PFSK-1 (cell line): ENCODE measurements around the gene SLC4A2.

Experiments used
- POLR2AphosphoS5 ChIP-seq: IDR thresholded peaks from 2 replicates; pipeline ENCODE4 v1.6.1; 2012; ENCODE audit warnings: low read depth, mild to moderate bottlenecking, control low read depth, low read length, moderate library complexity
- REST ChIP-seq, 2 experiments: IDR thresholded peaks; 2 replicates each; pipeline versions ENCODE4 v1.6.1 to v1.8.0; 2011 to 2012; ENCODE audit warnings: low read depth in 2 of 2, low read length in 2 of 2, control low read depth in 1 of 2, inconsistent platforms in 1 of 2, mild to moderate bottlenecking in 1 of 2, moderate library complexity in 1 of 2; ENCODE audit not compliant: insufficient read depth in 1 of 2
- TAF1 ChIP-seq: IDR thresholded peaks from 2 replicates; pipeline ENCODE4 v1.6.1; 2012; ENCODE audit warnings: low read length, control low read depth, borderline replicate concordance; ENCODE audit not compliant: insufficient read depth

- TF ChIP-seq REST (IDR thresholded peaks at IDR 0.05; ENCODE audit: insufficient read depth in 1 of 2, low read depth in 2 of 2, low read length in 2 of 2) (no peak), POLR2AphosphoS5 (no peak), TAF1 (no peak)
Observed at GRCh38 chr7:151017370-151017952, 41.9 kb upstream of the SLC4A2 start.
